NCI-H524 treated with DMSO at 0.1 percent for 48 hours (cell line): Measurements from ENCODE around the gene LNPK.
"Not testable (repeated sequence)": the region's sequence is repeated elsewhere in the genome, so short reads cannot be mapped to it uniquely, and the experiment has no call there.

Source experiments
- DNase-seq: peaks from one replicate; lab custom pipeline; 2025; lab: John Stamatoyannopoulos, UW

Gene LNPK

DNA sequence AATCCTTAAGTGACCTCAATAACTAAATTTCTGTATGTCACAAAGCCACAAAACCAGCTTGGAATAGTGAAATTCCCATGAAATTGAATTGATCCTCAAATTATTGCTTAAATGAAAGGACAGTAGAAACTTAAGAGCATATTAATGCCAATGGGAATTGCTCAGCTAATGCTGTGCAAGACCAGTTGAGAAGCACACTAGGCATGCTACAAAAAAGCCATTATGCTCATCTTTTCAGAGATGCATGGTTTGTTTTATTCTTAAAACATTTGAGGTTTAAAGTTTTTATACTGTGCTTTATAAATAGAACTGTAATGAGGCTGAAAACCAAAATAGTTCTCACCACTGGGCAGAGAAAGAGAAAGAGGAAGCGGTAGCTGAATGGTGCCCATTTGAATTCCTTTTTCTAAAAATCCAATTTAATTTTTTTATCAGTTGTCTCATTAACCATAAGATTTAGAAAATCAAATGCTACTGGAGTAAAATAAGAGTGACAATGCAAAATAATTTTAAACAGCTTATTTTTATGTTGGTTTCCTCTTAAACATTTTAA is 98.6 kb downstream of the LNPK start:
- no peak for DNase-seq

DNA sequence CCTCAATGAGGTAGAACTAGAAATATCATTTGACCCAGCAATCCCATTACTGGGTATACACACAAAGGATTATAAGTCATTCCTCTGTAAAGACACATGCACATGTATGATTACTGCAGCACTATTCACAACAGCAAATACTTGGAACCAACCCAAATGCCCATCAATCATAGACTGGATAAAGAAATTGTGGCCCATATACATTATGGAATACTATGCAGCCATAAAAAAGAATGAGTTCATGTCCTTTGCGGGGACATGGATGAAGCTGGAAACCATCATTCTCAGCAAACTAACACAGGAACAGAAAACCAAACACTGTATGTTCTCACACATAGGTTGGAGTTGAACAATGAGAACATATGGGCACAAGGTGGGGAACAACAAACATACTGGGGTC is 106.1 kb downstream of the LNPK start:
- DNase-seq: not testable (repeated sequence)

DNA sequence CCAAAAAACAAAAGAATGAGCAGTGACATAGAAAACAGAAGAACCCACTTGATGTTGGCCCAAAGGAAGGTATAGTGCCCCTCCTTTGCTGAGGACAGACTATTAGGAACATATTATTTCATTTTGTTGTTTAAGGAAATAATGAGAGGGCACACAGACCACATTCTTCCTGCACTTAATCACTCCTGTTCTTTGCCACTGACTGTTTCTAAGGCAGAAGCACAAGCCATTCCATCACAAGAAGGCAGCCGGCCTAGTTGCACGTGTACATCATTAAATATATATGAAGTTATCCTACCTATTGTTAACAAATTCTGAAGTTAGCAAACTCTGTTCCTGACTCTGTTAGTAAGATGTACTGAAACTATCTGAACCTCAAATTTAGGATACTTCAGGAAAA is 110.0 kb downstream of the LNPK start:
- no peak for DNase-seq

DNA sequence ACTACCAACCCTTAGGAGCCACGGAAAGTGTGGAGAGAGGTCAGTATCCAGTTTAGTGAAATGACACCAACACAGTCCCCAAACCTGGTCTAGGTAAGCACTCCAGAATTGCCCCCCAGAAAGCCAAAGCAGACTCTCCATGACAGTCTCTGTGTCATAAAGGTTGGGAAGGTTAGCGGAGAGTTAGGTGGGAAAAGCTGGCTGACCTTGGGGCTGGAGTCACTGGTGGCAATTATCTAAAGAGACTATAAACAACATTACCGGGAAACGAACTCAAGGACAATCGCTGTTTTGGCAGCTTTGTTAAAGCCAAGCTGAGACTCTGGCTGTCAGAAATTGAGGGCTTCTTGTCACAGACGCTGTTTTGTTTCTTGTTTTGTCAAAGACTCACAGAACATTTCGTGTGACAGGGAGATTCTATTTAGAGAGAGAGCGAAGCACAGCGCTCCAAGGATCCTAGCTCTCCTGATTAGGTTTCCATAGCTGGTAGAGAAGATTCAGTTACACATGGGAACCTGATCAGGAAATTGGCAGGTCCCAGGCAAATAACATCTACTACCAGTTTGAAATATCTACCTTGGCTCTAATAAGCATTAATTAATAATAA is 111.3 kb downstream of the LNPK start:
- no peak for DNase-seq

DNA sequence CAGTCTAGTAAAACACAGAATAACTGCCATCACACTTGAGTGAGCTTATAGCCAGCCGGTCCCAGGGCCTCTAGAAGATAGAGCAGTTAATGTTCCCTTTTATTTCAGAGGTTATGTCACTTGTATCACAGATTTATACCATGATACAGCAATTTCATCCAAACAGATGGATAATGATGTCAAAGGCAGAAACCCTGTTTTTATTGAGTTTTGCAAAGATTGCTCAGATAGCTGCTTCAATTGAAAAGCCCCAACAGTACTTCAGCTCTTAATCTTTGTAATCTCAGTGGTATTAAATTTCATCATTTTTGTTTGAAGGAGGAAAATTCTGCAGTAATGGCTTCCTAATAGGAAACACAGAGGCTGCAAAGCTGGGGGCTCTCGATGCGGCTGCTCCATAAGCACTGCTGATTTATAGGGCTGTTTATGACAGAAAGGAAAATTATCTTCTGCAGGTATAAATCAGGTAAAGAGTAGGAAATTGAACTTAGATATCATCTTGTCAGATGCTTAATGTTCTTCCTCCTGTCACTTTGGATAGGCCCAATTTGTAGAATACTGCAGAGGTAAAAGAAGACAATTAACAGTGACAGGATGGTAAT is 112.3 kb downstream of the LNPK start:
- peak; percentile 97 for DNase-seq

DNA sequence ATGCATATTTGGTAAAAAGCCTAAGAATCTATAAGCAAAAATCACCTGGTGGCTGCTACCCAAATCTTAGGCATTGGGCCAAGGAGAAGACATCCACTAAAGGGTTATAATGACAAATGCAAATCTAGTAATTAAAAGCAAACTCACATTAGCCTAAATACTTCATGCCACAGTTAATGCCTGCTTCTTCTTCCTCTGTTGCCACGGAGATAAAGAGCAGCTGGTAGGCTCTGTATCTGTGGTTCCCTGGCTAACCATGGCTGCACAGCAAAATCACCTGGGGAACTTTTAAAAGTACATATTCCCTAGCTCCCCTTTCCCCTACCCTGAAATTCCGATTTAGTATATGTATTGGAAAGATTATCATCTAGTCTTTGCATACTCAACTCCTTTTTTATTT is 114.3 kb downstream of the LNPK start:
- no peak for DNase-seq

DNA sequence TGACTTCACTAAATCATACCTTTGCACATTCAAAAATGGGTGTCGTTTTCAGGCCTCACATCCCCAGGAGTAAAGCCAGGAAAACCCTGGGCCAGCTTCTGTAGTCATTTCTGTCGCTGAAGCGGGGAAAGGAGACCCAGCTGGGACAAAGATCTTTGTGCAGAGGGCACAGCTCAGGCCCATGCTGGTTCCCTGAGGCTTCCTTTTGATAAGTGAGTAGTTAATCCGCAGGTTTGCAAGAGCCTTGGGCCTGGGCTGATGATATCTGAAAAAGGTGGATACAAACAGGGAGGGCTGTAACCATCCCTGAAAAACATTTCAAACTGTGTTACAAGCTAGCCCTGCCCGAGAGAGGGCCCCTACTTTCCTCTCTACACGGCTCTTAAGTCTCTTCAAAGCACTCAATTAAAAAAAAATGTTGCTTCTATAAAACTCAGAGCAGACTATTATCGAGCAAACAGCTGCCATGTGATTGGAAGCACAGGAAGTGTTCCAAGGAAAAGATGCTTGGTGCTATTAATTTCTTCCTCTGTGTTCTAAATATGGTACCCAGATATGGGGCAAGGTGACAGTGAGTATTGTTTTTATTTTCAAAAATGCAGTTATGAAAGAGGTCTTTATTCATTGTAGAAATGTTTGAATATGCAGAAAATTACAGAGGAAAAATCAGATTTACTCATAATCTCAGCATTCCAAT is 117.2 kb downstream of the LNPK start:
- DNase-seq: peak; percentile 11

DNA sequence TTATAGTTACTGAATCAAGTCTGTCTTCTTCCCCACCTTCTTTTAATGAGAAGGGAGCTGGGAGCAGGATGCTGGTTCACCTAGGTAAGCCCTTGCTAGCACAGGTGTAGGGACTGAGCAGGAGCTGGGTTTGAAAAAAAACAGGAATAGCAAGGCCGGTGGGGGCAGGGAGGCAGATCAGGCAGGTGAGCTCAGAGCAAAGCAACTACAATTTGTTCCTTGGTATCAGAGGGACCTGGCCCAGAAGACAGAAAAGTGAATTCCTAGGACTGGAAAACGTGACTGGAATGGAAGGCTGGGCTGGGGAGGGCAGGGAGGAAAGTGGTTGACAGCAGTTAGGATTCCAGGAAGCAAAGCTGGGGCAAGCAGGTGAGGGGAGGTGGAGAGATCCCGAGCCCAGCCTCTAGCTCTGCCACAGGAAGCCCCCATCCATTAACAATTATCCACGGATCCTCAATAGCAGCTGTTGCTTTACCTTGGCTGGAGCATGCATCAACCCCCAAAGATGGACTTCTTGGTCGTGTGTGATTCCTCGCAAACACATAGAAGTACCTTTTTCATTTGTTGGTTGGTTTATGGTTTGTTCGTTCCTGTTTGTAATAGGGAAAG is 118.4 kb downstream of the LNPK start:
- DNase-seq: no peak

DNA sequence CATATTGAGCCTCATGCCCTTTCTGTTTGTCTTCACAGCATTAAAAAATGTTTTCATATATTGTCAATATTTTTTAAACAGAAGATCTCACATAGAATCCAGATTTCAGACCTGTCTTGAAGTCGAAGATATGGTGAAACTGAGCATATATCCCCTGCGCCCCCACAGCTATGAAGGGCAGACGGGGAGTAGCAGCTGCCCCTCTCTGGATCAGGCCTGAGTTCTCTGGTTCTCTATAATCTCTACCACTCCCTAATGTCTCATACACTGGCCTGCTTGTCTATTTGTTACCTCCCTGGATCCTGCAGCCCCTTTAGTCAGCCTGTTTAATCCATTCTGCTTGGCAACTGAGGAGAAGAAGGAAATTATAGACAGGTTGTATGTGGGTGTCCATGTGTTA is 122.4 kb downstream of the LNPK start:
- no peak for DNase-seq

DNA sequence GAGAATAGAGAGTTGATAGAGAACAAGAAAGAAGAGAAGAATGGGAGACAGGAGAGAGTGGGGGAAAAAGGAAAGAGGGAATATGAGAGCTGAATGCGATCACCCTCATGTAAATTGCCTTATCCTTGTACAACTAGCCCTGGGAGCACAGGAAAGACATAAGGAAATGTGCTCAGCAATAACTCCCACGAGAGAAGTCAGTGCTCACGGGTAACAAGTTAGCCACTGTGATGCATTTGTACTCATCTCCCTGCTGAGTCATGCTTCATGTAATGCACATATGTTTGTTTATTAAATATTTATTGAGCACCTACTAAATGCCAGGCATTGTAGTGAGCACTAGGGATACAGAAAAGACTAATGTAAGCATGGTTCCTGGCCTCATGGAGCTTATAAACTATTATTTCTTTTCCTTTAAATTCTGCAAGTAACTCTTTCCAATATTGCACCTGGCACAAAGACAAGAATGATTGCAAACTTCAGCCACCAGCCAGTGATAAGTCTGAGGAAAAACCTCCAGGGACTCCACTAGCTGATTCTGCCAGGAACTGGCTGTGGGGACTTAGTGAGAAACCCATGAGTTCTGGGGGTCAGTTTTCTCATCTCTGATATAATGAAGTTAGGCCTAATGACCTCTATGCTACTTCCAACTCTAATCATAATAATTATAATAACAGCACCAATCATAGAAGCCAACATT is 124.1 kb downstream of the LNPK start:
- no peak for DNase-seq

DNA sequence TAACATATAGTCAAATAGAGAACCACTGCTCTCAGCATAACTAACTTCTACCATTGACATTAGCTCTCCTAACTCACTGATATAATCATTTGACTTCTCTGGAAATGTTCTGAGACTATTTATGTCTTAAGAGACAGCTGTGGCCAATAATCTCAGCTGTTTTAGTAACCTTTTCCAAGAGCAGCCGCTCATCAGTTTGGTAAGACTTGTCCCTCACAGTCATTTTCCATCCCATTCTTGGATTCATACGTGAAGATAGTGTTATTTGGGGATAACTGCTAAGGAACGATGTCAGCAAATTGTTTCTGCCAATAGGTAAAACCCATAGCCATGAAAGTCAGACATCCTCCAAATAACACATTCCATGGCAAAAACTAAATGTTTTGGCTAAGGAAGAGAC is 127.8 kb downstream of the LNPK start:
- no peak for DNase-seq
